ENCODE measurements around the gene SART1. TPM values are rescaled to one million over a fixed set of nuclear protein-coding genes. Genes with fewer than 3 reads are reported as not detected.

Gene SART1
- total RNA-seq, 1 donor from 2014 or later = 36.5 TPM

DNA sequence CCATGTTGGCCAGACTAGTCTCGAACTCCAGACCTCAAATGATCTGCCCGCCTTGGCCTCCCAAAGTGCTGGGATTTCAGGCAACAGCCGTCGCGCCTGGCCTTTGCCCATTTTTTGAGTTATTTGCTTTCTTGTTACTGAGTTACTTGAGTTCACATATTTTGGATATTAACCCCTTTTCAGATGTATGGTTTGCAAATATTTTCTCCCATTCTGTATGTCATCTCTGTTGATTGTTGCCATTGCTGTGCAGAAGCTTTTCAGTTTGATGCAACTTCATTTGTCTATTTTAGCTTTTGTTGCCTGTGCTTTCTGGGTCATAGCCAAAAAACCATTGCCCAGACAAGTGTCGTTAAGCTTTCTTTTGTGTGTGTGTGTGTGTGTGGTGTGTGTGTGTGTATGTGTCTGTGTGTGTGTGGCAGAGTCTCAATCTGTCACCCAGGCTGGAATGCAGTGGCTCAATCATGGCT, 9.4 kb upstream of the SART1 start:
- H3K79me2 ChIP-seq (ENCODE audit: insufficient read depth, low read length) = no peaks in the 10 kb centered on the region
- H3K4me1 ChIP-seq (ENCODE audit: insufficient read depth, low read length) = no peaks in the 10 kb centered on the region
- H3K36me3 ChIP-seq (ENCODE audit: insufficient read depth, low read length) = no peaks in the 10 kb centered on the region
- no peak overlapping the region for H3K27ac ChIP-seq (ENCODE audit: low read depth, low read length)
- H4K20me1 ChIP-seq (ENCODE audit: insufficient read depth, low read length) = no peaks in the 10 kb centered on the region
- H2AFZ ChIP-seq (ENCODE audit: low read depth, low read length) = no peak overlapping the region
- TF ChIP-seq EZH2 (IDR thresholded peaks at IDR 0.05; ENCODE audit: insufficient read depth, low read length) = no peak
- TF ChIP-seq, protein P1, sequence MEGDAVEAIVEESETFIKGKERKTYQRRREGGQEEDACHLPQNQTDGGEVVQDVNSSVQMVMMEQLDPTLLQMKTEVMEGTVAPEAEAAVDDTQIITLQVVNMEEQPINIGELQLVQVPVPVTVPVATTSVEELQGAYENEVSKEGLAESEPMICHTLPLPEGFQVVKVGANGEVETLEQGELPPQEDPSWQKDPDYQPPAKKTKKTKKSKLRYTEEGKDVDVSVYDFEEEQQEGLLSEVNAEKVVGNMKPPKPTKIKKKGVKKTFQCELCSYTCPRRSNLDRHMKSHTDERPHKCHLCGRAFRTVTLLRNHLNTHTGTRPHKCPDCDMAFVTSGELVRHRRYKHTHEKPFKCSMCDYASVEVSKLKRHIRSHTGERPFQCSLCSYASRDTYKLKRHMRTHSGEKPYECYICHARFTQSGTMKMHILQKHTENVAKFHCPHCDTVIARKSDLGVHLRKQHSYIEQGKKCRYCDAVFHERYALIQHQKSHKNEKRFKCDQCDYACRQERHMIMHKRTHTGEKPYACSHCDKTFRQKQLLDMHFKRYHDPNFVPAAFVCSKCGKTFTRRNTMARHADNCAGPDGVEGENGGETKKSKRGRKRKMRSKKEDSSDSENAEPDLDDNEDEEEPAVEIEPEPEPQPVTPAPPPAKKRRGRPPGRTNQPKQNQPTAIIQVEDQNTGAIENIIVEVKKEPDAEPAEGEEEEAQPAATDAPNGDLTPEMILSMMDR (IDR thresholded peaks at IDR 0.05; ENCODE audit: insufficient read depth, low read depth, low read length) = no peak
- Mint-ChIP-seq H3K27ac (ENCODE audit: unreplicated experiment) (no peak overlapping the region), H3K4me3 (ENCODE audit: unreplicated experiment) (no peak overlapping the region), H3K9me3 (ENCODE audit: unreplicated experiment) (no peaks in the 10 kb centered on the region), H3K27me3 (ENCODE audit: low read depth, unreplicated experiment) (peaks cover 7% of the 10 kb centered on the region), H3K4me1 (ENCODE audit: low read depth, unreplicated experiment) (no peaks in the 10 kb centered on the region), H3K36me3 (ENCODE audit: low read depth, unreplicated experiment) (no peaks in the 10 kb centered on the region)
- H3K27me3 ChIP-seq (ENCODE audit: insufficient read depth, low read length) = no peaks in the 10 kb centered on the region
- no peak for FAIRE-seq
- H3K4me3 ChIP-seq (ENCODE audit: insufficient read depth, low read depth, low read length) = no peak overlapping the region
- DNase-seq (ENCODE audit: low read depth) = no peak
- no peaks in the 10 kb centered on the region for H3K9me3 ChIP-seq (ENCODE audit: insufficient read depth, low read depth, low read length)
- no peak overlapping the region for H3K9ac ChIP-seq (ENCODE audit: low read length)
- no peak overlapping the region for H3K4me2 ChIP-seq (ENCODE audit: low read length)

DNA sequence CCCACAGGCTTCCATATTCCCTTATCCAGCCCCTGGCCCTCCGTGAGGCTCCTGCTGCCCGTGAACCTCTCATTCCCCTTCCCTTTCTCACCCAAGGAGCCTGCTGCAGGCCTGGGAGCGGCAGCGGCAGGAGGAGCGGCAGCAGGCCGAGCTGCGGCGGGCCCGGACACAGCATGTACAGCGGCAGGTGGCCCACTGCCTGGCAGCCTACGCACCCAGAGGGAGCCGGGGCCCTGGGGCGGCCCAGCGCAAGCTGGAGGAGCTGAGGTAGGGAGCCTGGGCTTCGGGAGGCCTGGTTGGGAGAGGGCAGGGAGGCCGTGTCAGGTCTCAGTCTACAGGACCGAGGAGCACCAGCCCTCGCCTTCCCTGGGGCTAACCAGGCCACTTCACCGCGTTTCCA, 8.1 kb upstream of the SART1 start:
- DNase-seq (ENCODE audit: low read depth) = no peak
- no peaks in the 10 kb centered on the region for H3K4me1 Mint-ChIP-seq (ENCODE audit: low read depth, unreplicated experiment)
- no peak overlapping the region for H3K9ac ChIP-seq (ENCODE audit: low read length)
- H3K27me3 ChIP-seq (ENCODE audit: insufficient read depth, low read length) = no peaks in the 10 kb centered on the region
- H3K27ac ChIP-seq (ENCODE audit: low read depth, low read length) = no peak overlapping the region
- H3K4me2 ChIP-seq (ENCODE audit: low read length) = no peak overlapping the region
- no peak overlapping the region for H3K4me3 Mint-ChIP-seq (ENCODE audit: unreplicated experiment)
- H4K20me1 ChIP-seq (ENCODE audit: insufficient read depth, low read length) = no peaks in the 10 kb centered on the region
- no peaks in the 10 kb centered on the region for H3K79me2 ChIP-seq (ENCODE audit: insufficient read depth, low read length)
- H3K36me3 ChIP-seq (ENCODE audit: insufficient read depth, low read length) = no peaks in the 10 kb centered on the region
- H3K4me3 ChIP-seq (ENCODE audit: insufficient read depth, low read depth, low read length) = no peak overlapping the region
- TF ChIP-seq EZH2 (IDR thresholded peaks at IDR 0.05; ENCODE audit: insufficient read depth, low read length) = no peak
- TF ChIP-seq, protein P1 (IDR thresholded peaks at IDR 0.05; ENCODE audit: insufficient read depth, low read depth, low read length) = no peak
- H3K4me1 ChIP-seq (ENCODE audit: insufficient read depth, low read length) = no peaks in the 10 kb centered on the region
- H3K27ac Mint-ChIP-seq (ENCODE audit: unreplicated experiment) = no peak overlapping the region
- FAIRE-seq = no peak
- H3K9me3 ChIP-seq (ENCODE audit: insufficient read depth, low read depth, low read length) = no peaks in the 10 kb centered on the region
- no peak overlapping the region for H2AFZ ChIP-seq (ENCODE audit: low read depth, low read length)
- H3K9me3 Mint-ChIP-seq (ENCODE audit: unreplicated experiment) = no peaks in the 10 kb centered on the region
- H3K27me3 Mint-ChIP-seq (ENCODE audit: low read depth, unreplicated experiment) = peaks cover 2% of the 10 kb centered on the region
- no peaks in the 10 kb centered on the region for H3K36me3 Mint-ChIP-seq (ENCODE audit: low read depth, unreplicated experiment)

DNA sequence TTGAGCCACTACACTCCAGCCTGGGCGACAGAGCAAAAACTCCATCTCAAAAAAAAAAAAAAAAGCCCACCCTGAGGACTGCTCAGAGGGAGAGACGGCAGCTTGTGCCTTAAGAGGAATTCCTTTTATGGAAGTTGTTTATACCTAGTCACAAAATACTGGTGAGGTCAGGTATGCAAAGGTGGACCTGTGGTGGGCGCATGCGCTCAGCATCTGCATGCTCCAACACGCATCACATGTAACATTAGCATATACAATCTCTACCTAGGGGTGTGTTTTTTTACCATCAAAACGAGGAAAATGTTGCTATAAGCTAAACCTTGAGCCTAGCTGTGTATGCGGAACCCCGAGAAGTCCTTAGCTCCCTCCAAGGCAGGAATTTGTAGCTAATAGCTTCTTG, 6.8 kb upstream of the SART1 start:
- H2AFZ ChIP-seq (ENCODE audit: low read depth, low read length) = no peak overlapping the region
- no peak overlapping the region for H3K4me3 Mint-ChIP-seq (ENCODE audit: unreplicated experiment)
- no peaks in the 10 kb centered on the region for H3K36me3 ChIP-seq (ENCODE audit: insufficient read depth, low read length)
- H3K4me1 ChIP-seq (ENCODE audit: insufficient read depth, low read length) = no peaks in the 10 kb centered on the region
- no peaks in the 10 kb centered on the region for H3K9me3 Mint-ChIP-seq (ENCODE audit: unreplicated experiment)
- no peaks in the 10 kb centered on the region for H3K9me3 ChIP-seq (ENCODE audit: insufficient read depth, low read depth, low read length)
- TF ChIP-seq, protein P1 (IDR thresholded peaks at IDR 0.05; ENCODE audit: insufficient read depth, low read depth, low read length) = no peak
- no peak for TF ChIP-seq EZH2 (IDR thresholded peaks at IDR 0.05; ENCODE audit: insufficient read depth, low read length)
- DNase-seq (ENCODE audit: low read depth) (no peak), FAIRE-seq (no peak)
- H3K27me3 ChIP-seq (ENCODE audit: insufficient read depth, low read length) = no peaks in the 10 kb centered on the region
- H3K4me1 Mint-ChIP-seq (ENCODE audit: low read depth, unreplicated experiment) = no peaks in the 10 kb centered on the region
- H3K79me2 ChIP-seq (ENCODE audit: insufficient read depth, low read length) = no peaks in the 10 kb centered on the region
- peaks cover 2% of the 10 kb centered on the region for H3K27me3 Mint-ChIP-seq (ENCODE audit: low read depth, unreplicated experiment)
- H3K27ac Mint-ChIP-seq (ENCODE audit: unreplicated experiment) = no peak overlapping the region
- H3K9ac ChIP-seq (ENCODE audit: low read length) = no peak overlapping the region
- no peaks in the 10 kb centered on the region for H3K36me3 Mint-ChIP-seq (ENCODE audit: low read depth, unreplicated experiment)
- no peaks in the 10 kb centered on the region for H4K20me1 ChIP-seq (ENCODE audit: insufficient read depth, low read length)
- H3K27ac ChIP-seq (ENCODE audit: low read depth, low read length) = no peak overlapping the region
- no peak overlapping the region for H3K4me3 ChIP-seq (ENCODE audit: insufficient read depth, low read depth, low read length)
- no peak overlapping the region for H3K4me2 ChIP-seq (ENCODE audit: low read length)
